Right atrium auricular region (tissue), 2 donors: ENCODE measurements around the gene ERMP1. TPM values are rescaled to one million over a fixed set of nuclear protein-coding genes. Genes with fewer than 3 reads are reported as not detected.

Source experiments
- DNase-seq: peaks from one replicate; pipeline ENCODE4 v3.0.0-alpha.2; 2019; ENCODE audit warnings: low spot score
- H3K27ac ChIP-seq, 2 donors: fragments of 200-600 bp; sonication (generic); 1 replicate in 1 of 2; 2 replicates in 1 of 2; pipeline ENCODE4 v1.5.1; 2016 to 2019
- H3K27me3 ChIP-seq, 2 donors: fragments of 200-600 bp; sonication (generic); one replicate each; pipeline versions ENCODE4 v1.5.1 to v1.6.0; 2017 to 2019
- H3K36me3 ChIP-seq: fragments of 200-600 bp; sonication (generic); one replicate; pipeline ENCODE4 v1.5.1; 2016
- H3K4me1 ChIP-seq, 2 donors: fragments of 200-600 bp; sonication (generic); one replicate each; pipeline versions ENCODE4 v1.5.1 to v1.6.0; 2017 to 2019
- H3K4me3 ChIP-seq, 2 donors: fragments of 200-600 bp; sonication (generic); 1 replicate in 1 of 2; 2 replicates in 1 of 2; pipeline ENCODE4 v1.5.1; 2017 to 2019; ENCODE audit warnings: mild to moderate bottlenecking in 1 of 2, moderate library complexity in 1 of 2
- H3K9me3 ChIP-seq, 2 donors: fragments of 200-600 bp; sonication (generic); one replicate each; pipeline ENCODE4 v1.5.1; 2019
- total RNA-seq, 2 donors: library from RNA; depleted of rRNA; stranded (reverse); fragments of >200 nt; gene quantifications; one replicate each; pipeline ENCODE4 v1.1.0, GENCODE V29; 2016
- TF ChIP-seq, protein P1 (sequence below), 2 donors: fragments of 200-600 bp; sonication (generic); IDR thresholded peaks; one replicate each; pipeline ENCODE4 v1.5.1; 2019; ENCODE audit warnings: antibody characterized with exemption in 2 of 2

ERMP1 gene
- total RNA-seq, 2 donors from 2014 or later = 10.8 to 27.8 TPM

DNA sequence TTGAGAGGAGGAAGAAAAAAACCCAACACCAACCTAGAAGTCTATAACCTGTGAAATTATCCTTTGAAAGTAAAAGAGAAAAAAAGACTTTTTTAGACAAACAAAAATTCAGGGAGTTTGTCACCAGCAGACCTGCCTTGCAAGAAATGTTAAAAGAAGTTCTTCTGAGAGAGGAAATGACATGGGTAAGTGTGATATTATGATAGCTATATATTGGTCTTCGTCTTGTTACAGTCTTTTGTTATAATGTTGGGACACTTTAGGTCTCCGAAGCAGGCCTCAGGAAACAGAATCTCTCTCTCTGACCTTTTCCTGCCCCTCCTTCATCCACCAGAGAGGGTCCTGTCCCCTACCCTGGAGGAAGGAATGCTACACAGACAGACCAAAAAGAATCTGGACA is 41.1 kb upstream of the ERMP1 start:
- Histone ChIP-seq H3K27ac (no peak overlapping the region), H3K4me3 (no peak overlapping the region), H3K4me1 (no peaks in the 10 kb centered on the region), H3K36me3 (peaks cover 6% of the 10 kb centered on the region), H3K27me3 (no peaks in the 10 kb centered on the region), H3K9me3 (no peaks in the 10 kb centered on the region)
- DNase-seq = no peak
- TF ChIP-seq, protein P1, sequence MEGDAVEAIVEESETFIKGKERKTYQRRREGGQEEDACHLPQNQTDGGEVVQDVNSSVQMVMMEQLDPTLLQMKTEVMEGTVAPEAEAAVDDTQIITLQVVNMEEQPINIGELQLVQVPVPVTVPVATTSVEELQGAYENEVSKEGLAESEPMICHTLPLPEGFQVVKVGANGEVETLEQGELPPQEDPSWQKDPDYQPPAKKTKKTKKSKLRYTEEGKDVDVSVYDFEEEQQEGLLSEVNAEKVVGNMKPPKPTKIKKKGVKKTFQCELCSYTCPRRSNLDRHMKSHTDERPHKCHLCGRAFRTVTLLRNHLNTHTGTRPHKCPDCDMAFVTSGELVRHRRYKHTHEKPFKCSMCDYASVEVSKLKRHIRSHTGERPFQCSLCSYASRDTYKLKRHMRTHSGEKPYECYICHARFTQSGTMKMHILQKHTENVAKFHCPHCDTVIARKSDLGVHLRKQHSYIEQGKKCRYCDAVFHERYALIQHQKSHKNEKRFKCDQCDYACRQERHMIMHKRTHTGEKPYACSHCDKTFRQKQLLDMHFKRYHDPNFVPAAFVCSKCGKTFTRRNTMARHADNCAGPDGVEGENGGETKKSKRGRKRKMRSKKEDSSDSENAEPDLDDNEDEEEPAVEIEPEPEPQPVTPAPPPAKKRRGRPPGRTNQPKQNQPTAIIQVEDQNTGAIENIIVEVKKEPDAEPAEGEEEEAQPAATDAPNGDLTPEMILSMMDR (IDR thresholded peaks at IDR 0.05) = no peak

DNA sequence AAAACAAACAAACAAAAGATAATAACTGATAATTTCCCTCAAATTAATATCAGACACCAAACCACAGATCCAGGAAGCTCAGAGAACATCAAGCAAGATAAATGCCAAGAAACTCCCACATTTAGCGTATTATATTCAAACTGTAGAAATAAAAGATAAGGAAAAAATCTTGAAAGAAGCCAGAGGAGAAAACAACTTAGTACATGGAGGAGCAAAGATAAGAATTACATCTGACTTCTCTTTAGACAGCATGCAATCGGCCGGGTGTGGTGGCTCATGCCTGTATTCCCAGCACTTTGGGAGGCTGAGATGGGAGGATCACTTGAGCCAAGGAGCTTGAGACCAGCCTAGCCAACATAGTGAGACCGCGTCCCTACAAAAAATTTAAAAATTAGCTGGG is 40.5 kb upstream of the ERMP1 start:
- Histone ChIP-seq H3K4me1 (no peaks in the 10 kb centered on the region), H3K9me3 (no peaks in the 10 kb centered on the region), H3K4me3 (no peak overlapping the region), H3K27ac (no peak overlapping the region), H3K36me3 (peaks cover 6% of the 10 kb centered on the region), H3K27me3 (no peaks in the 10 kb centered on the region)
- TF ChIP-seq, protein P1 (IDR thresholded peaks at IDR 0.05) = no peak
- DNase-seq = no peak

DNA sequence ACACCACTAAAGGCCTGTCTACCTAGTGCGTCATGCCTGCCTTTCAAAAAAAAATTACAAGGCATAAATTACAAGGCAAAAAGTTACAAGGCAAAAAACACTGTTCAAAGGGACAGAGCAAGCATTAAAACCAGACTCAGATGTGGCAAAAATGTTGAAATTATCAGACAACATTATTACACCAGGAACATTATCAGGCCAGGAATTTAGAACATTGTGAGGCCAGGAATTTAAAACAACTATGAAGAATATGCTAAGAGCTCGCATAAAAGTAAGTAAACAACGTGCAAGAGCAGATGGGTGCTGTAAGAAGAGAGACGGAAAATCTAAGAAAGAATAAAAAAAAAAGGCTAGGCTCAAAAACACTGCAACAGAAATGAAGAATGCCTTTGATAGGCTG is 39.6 kb upstream of the ERMP1 start:
- TF ChIP-seq, protein P1 (IDR thresholded peaks at IDR 0.05) = no peak
- H3K27me3 ChIP-seq = no peaks in the 10 kb centered on the region
- peaks cover 6% of the 10 kb centered on the region for H3K36me3 ChIP-seq
- no peak for DNase-seq
- H3K27ac ChIP-seq = no peak overlapping the region
- H3K9me3 ChIP-seq = no peaks in the 10 kb centered on the region
- no peaks in the 10 kb centered on the region for H3K4me1 ChIP-seq
- no peak overlapping the region for H3K4me3 ChIP-seq

DNA sequence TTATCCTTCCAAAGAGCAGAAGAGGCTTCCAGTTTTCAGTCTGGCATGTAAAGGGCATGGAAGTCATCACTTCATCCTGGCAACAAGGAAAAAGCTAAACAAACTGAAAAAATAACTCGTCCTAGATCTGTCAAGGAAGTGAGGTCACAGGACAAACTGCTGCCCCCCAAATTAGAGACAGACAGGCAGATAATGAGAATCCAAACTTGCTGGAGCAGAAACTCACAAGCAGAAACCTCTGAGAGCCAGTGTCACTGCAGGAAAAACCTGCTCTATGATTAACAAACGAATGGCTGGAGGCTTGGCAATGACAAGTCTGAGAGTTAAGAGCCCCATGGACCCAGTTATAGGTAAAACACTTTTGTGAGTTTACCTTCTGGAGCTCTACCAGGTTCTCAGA is 38.9 kb upstream of the ERMP1 start:
- H3K4me3 ChIP-seq = no peak overlapping the region
- no peaks in the 10 kb centered on the region for H3K27me3 ChIP-seq
- H3K9me3 ChIP-seq = no peaks in the 10 kb centered on the region
- no peaks in the 10 kb centered on the region for H3K4me1 ChIP-seq
- TF ChIP-seq, protein P1 (IDR thresholded peaks at IDR 0.05) = no peak
- no peak overlapping the region for H3K27ac ChIP-seq
- peaks cover 6% of the 10 kb centered on the region for H3K36me3 ChIP-seq
- no peak for DNase-seq

DNA sequence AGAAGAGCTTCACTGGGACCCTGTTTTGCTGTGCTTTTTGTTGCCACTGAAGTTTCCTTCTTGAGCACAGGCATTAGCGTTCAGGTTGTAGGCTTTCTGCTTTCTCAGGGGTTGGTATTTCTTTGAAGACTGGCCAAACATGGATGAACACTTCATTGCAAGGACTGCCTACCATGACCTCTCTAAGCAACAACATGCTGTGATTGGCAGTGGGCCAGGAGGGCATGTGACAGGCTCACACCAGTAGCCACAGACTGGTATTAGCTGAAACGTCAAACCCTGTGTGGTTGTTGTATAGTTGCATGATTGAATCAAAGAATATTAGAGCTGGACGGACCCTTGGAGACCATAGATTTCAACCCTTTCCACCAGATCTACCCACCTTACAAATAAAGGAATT is 37.8 kb upstream of the ERMP1 start:
- Histone ChIP-seq H3K27ac (no peak overlapping the region), H3K9me3 (no peaks in the 10 kb centered on the region), H3K27me3 (no peaks in the 10 kb centered on the region), H3K36me3 (peaks cover 6% of the 10 kb centered on the region), H3K4me1 (no peaks in the 10 kb centered on the region), H3K4me3 (no peak overlapping the region)
- DNase-seq = no peak
- TF ChIP-seq, protein P1 (IDR thresholded peaks at IDR 0.05) = no peak

DNA sequence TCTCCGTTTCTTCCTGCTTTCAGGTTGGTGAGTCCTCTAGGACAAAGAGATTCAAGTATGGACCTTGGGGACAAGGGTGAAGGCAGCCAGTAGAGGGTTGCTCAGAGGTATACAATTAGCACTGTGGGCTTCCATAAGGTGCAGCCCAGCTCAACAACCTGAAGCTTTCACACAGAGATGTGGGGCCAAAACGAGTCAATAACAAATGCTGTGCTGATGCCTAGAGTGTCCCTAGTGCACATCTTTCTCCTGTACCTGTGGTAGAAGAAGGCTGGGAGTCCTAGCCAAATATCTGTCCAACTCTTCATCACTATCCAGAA is 37.1 kb upstream of the ERMP1 start:
- Histone ChIP-seq H3K36me3 (peaks cover 6% of the 10 kb centered on the region), H3K9me3 (no peaks in the 10 kb centered on the region), H3K27me3 (no peaks in the 10 kb centered on the region), H3K4me1 (no peaks in the 10 kb centered on the region), H3K27ac (no peak overlapping the region), H3K4me3 (no peak overlapping the region)
- DNase-seq = no peak
- TF ChIP-seq, protein P1 (IDR thresholded peaks at IDR 0.05) = no peak
